ENCODE data around the gene ATAD3B.
"Not testable (repeated sequence)": the region's sequence is repeated elsewhere in the genome, so short reads cannot be mapped to it uniquely, and the experiment has no call there.

Gene ATAD3B

GRCh38 chr1:1432951-1433803 is 38.4 kb upstream of the ATAD3B start:
- peak; percentile 2 for DNase-seq (ENCODE audit: low spot score)

- peak; percentile 19 for DNase-seq (ENCODE audit: low spot score)
Measured at GRCh38 chr1:1433804-1434130, 37.8 kb upstream of the ATAD3B start.

DNA sequence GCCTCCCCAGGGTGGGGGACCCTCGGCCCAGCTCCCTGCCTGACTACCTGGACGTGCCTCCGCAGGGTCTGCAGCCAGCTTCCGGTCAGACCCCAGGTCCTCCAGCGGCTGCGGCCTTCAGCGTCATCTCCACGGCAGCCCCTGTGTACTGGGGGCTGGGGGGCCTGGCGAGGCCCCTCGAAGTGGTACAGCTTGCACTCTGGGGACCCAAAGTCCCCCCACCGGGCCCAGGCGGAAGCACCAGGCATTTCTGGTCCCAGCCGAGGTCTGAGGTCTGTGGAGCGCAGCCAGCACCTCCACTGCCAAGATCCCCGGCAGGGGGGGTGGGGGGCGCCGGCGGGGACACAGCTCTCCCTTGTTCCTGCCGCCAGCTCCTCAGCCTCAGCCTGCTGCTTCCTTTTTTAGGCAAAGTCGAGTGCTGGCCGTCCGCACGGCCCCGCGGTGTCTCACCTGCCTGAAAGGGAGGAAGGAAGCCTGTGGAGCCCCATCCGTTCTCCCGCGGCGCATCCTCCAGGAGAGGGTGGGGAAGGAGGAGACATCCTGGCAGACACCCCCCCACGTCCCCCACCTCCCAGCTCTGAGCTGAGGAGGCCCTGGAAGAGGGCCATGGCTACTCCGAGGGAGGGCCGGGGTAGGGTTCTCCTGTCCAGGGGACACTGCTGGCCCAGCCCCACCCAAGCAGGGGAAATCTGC is 37.3 kb upstream of the ATAD3B start:
- DNase-seq (ENCODE audit: low spot score) = peak; percentile 3

DNA sequence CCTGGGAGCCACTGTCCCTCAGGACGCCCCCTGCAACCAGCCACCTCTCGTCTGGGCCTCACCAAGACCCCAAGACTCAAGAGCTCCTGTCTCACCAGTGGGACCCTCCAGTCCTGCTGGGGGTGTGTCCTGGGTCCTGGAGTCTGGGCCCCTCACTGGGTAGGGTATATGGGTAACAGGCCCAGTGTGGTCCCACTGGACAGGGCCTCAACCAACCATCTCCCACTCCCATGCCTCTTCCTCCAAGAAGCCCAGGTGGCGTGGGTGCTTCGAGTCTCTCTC is 36.8 kb upstream of the ATAD3B start:
- no peak for DNase-seq (ENCODE audit: low spot score)

DNA sequence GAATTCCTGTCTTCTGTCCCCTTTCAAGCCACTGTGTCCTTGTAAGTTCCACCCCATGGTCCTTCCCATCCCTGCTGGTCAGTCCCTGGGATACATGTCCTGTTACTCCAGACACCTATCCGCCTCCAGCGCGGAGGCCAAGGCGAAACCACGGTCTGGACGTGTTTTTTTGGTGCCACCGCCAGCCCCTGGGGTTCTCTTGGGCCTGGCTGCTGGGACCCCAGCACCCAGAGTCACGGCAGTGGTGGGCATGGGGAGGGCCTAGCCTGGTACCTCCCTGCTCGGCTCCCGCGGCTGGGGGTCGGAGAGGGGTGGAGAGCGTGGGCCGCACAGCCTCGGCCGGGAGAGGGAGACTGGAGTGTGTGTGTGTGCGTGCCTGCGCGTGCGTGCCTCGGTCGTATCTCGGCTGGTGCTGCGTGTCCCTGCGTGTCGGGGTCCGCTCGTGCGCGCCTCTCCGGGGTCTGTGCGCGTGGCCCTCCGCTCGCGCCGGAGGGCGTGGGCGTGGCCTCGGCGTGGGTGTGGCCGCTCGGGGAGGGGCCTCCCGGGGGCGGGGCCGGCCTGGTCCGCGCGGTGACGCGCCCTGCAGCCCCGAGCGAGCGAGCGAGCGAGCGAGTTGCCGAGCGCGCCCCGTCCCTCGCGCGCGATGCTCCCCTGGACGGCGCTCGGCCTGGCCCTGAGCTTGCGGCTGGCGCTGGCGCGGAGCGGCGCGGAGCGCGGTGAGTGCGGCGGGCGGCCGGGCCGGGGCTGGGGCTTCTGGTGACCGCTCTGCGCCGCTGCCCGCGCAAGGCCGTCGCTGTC is 36.3 kb upstream of the ATAD3B start, which contains the start of gene VWA1:
VWA1 (plus strand) TSS at position 585 of the 798 bp plus-strand sequence; CDS start at position 644, 59 bp downstream.
- DNase-seq (ENCODE audit: low spot score) = peak; percentile 94

GRCh38 chr1:1435911-1436629 is 35.5 kb upstream of the ATAD3B start:
- no peak for DNase-seq (ENCODE audit: low spot score)

- no peak for DNase-seq (ENCODE audit: low spot score)
Measured at GRCh38 chr1:1436630-1437032, 34.9 kb upstream of the ATAD3B start.

- peak; percentile 6 for DNase-seq (ENCODE audit: low spot score)
Measured at GRCh38 chr1:1437033-1437903, 34.3 kb upstream of the ATAD3B start.

- DNase-seq (ENCODE audit: low spot score) = peak; percentile 5
Measured at GRCh38 chr1:1437904-1438376, 33.6 kb upstream of the ATAD3B start.

DNA sequence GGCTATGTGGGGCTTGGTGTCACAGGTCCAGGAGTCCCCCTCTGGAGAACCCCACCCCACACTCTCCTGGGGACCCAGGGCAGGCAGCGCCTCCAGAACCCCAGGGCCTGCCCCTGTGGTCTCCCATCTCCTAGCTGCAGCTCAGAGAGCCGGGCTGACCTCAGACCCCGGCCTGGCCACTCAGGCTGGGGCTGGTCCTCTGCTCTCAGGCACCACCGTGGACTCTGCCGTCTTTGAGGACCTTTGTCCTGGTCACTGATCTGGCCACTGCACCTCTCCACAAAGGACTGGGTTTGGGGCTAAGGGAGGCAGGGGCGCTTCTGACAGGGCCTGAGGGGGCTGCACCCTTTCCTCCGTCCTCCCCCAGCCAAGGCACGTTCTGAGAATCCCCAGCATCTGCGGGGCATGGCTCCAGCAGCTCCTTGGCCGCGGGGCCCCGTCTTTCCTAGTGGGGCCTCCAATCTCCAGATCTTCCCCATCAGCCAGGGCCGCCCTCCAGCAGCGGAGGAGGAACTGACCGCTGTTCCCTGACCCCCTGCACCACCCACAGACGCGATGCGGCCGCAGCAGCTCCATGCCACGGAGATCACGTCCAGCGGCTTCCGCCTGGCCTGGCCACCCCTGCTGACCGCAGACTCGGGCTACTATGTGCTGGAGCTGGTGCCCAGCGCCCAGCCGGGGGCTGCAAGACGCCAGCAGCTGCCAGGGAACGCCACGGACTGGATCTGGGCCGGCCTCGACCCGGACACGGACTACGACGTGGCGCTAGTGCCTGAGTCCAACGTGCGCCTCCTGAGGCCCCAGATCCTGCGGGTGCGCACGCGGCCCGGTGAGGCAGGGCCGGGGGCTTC is 32.8 kb upstream of the ATAD3B start:
- peak; percentile 2 for DNase-seq (ENCODE audit: low spot score)

DNA sequence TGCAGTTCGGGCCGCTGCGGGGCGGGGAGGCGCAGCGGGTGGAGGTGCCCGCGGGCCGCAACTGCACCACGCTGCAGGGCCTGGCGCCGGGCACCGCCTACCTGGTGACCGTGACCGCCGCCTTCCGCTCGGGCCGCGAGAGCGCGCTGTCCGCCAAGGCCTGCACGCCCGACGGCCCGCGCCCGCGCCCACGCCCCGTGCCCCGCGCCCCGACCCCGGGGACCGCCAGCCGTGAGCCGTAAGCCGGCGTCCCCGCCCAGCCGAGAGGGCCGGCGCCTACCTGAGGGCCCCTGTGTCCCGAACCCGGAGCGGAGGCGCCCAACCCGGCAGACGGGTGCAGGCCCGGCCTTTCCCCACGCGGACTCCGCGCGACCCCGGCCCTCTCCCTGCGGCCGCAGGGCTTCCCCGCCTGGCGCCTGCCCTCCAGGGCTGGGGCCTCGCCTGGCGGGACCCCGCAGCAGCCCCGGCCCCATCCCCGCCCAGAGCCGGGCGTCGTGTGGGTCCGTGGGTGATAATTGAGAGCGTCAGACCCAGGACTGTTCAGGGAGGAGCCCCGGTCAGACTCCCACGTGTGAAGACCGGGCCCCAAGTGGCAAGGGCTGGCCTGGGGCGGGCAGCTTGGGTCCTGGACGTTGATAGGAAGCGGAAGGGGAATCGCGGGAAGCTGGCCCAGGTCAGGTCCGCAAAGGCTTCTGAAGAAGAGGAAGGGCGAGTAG is 31.9 kb upstream of the ATAD3B start:
- DNase-seq (ENCODE audit: low spot score) = no peak

DNA sequence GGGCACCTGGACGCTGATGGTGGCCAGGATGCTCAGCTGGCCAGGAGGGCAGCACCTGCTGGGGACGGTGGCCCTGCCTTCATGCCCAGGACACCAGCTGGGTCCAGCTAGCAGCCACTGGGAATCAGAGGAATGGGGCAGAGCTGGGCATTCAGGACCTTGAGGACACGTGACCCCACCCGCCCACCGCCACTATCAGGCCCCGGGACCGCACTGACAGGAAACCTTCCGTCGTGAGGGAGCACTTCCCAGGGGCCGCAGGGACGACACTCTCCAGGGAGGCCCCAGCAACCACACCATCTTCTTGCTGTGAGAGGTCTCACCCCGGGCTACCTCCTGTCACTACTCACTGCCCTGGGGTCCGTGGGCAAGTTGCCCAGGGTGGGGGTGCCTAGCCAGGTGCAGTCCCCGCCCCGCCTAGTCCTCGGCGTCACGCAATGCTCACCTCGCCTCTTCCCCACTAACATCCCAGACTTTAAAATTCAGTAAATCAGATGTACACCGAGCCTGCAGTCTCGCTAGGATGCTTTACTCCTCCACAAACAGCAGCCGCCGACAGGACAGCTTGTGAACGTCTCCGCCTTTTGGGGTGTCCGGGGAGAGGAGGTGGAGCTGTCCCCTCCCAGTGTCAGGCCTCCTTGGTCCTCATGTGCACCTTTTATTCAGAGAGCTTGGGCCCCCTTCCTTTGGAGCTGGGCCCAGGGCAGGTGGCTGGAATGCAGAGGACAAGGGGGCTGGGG is 31.1 kb upstream of the ATAD3B start:
- DNase-seq (ENCODE audit: low spot score) = no peak

GRCh38 chr1:1441002-1441888 is 30.3 kb upstream of the ATAD3B start:
- peak; percentile 83 for DNase-seq (ENCODE audit: low spot score)

GRCh38 chr1:1442069-1442770 is 29.3 kb upstream of the ATAD3B start:
- DNase-seq (ENCODE audit: low spot score) = peak; percentile 1

DNA sequence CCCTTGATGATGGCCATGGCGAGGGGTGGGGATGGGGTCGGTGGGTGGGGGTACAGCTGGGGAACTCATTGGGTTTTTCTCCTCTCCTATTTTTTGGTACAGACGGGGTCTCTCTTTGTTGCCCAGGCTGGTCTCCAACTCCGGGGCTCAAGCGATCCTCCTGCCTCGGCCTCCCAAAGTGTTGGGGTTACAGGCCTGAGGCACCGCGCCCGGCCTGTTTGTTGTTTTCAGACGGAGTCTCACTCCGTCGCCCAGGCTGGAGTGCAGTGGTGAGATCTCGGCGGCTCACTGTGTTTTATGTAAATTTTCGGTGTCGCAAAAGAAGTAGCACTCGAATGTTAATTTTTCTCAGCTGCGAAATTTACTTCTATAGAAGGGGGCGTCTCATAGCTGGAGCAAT is 24.9 kb upstream of the ATAD3B start:
- not testable (repeated sequence) for DNase-seq (ENCODE audit: low spot score)

DNA sequence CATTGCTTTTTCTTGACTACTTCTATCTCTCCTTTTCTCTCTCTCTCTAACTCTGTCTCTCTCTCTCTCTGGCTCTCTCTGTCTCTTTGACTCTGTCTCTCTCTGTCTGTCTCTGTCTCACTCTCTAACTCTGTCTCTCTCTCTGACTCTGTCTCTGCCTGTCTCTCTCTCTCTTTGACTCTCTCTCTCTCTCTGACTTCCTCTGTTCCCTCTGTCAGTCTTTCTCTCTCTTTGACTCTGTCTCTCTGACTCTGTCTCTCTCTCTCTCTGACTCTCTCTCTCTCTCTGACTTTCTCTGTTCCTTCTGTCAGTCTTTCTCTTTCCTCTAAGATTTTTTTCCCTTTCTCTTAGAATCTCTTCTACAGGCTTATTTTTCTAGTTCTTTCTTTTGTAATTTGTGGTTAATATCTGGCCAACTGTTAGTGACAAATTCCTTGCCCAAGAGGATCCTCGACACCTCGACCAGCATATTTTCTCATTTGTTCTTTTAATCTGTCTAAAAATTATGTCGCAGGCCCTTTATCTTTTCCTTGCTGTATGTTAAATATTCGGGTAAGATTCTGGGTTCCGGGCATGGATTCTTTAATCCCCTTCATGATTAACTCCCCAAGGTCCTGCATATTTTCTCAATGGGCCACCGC is 22.3 kb upstream of the ATAD3B start, which contains the start of gene ATAD3C:
ATAD3C (plus strand) TSS at position 591 of the 641 bp plus-strand sequence. CDS start 995 bp downstream, outside the sequence.
- no peak for DNase-seq (ENCODE audit: low spot score)

Data from AG08395 (cell line).